GM12891 (cell line): ENCODE data around the gene ZBTB45.
A peak's percentile ranks its signal among the peaks of the same experiment; 100 is the strongest.

Experiments used
- PAX5 ChIP-seq: IDR thresholded peaks from 2 replicates; pipeline ENCODE4 v1.6.1; 2011; ENCODE audit warnings: low read length, moderate library complexity, mild to moderate bottlenecking; ENCODE audit not compliant: insufficient read depth, severe bottlenecking
- POLR2A ChIP-seq: IDR thresholded peaks from 2 replicates; pipeline ENCODE4 v1.6.1; 2011; ENCODE audit warnings: low read depth, low read length, control low read depth
- POLR2AphosphoS5 ChIP-seq: IDR thresholded peaks from 2 replicates; pipeline ENCODE4 v1.6.1; 2011; ENCODE audit warnings: low read depth, low read length, control low read depth
- POU2F2 ChIP-seq: IDR thresholded peaks from 2 replicates; pipeline ENCODE4 v1.6.1; 2011; ENCODE audit warnings: low read depth, mild to moderate bottlenecking, control low read depth, low read length, moderate library complexity
- SPI1 ChIP-seq: IDR thresholded peaks from 2 replicates; pipeline ENCODE4 v1.6.1; 2011; ENCODE audit warnings: low read depth, low read length, control low read depth
- TAF1 ChIP-seq: IDR thresholded peaks from 2 replicates; pipeline ENCODE4 v1.6.1; 2011; ENCODE audit warnings: low read depth, low read length, control low read depth

DNA sequence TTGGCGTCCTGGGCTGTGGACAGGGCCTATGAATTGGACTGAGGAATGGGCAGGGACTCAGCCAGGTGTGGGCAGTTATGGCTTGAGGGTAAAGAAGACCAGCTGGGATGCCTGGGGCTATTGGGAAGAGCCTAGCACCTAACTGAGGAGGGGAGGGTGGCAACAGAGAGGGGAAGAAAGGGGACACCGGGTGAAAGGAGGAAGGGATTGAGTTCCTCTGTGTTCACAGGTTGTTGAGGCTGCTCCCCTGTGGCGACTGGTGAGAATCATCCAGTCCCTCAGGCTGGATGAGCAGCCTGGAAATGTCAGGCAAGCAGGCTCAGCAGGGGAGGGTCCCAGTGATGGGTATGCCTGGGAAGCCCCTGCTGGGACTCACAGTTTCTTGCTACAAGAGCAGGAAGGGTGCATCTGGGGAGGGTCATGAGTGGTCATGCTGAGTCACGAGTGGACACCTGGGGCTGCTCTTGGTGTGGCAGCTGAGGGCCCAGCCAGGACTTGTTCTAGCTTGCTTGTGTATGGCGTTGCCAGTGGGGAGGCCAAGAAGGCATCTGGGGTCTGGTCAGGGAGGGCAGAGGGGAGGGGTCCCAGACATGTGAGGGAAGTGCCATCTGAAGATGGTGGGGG, 51.3 kb downstream of the ZBTB45 start:
- TF ChIP-seq POLR2A, result no peak
- TF ChIP-seq TAF1, result no peak
- TF ChIP-seq SPI1, result no peak
- no peak for TF ChIP-seq POLR2AphosphoS5
- TF ChIP-seq PAX5, result no peak
- TF ChIP-seq POU2F2, result 0 out of 2 replicates have a peak, but pooled peaks have one; percentile 8
